GM13977 (cell line): ENCODE data around the gene OR51B6.
"Not testable (repeated sequence)": the region's sequence is repeated elsewhere in the genome, so short reads cannot be mapped to it uniquely, and the experiment has no call there.

Experiments used
- DNase-seq: peaks from one replicate; pipeline ENCODE4 v3.0.0; 2012; ENCODE audit warnings: low spot score
- CTCF ChIP-seq: IDR thresholded peaks from 2 replicates; pipeline ENCODE4 v1.5.1; 2012; ENCODE audit warnings: mild to moderate bottlenecking, control low read depth; ENCODE audit not compliant: insufficient read depth; ENCODE audit errors: extremely low read depth, missing control alignments
- in situ Hi-C: fragments of 300-500 bp; cut with MboI; formaldehyde crosslinking; loops from one replicate; pipeline ENCODE4 v1.12.0; 2022; ENCODE audit warnings: low sequenced_read_pairs, low pct_unique_long_range_greater_than_20kb, mixed read lengths, inconsistent platforms; ENCODE audit not compliant: unreplicated experiment

OR51B6 gene

GRCh38 chr11:5351208-5351607 lies at the start of gene OR51B6:
TSS of gene OR51B6 (plus strand) at chr11:5351508. CDS start at chr11:5351508, 0 bp downstream.
- DNase-seq: no peak
- no peak for TF ChIP-seq CTCF
- in situ Hi-C loops: no loop called here

GRCh38 chr11:5301846-5302245 lies 49.5 kb upstream of the OR51B6 start, which contains the start of gene OR51B4:
TSS of gene OR51B4 (minus strand) at chr11:5301946. CDS start at chr11:5301946, 0 bp downstream.
- DNase-seq: no peak
- TF ChIP-seq CTCF: no peak
- in situ Hi-C loops: no loop called here

- TF ChIP-seq CTCF: no peak
- in situ Hi-C loops: no loop called here
These were observed 47.7 kb upstream of the OR51B6 start for GRCh38 chr11:5303626-5304025.

GRCh38 chr11:5304046-5304445 lies 47.3 kb upstream of the OR51B6 start:
- no peak for DNase-seq
- in situ Hi-C loops: no loop called here
- no peak for TF ChIP-seq CTCF

More at GRCh38 chr11:5303626-5304025, 47.7 kb upstream of the OR51B6 start:
- DNase-seq: no peak

- no peak for DNase-seq
- TF ChIP-seq CTCF: no peak
- in situ Hi-C loops: no loop called here
These were observed 43.9 kb upstream of the OR51B6 start for GRCh38 chr11:5307256-5308019.

- TF ChIP-seq CTCF: no peak
- in situ Hi-C loops: no loop called here
These were observed 40.9 kb upstream of the OR51B6 start for GRCh38 chr11:5310423-5310822.

GRCh38 chr11:5313326-5314023 lies 37.8 kb upstream of the OR51B6 start:
- in situ Hi-C loops, DNase-seq: not testable (repeated sequence)

More at GRCh38 chr11:5310423-5310822, 40.9 kb upstream of the OR51B6 start:
- no peak for DNase-seq
